Left kidney (tissue), 2 donors: ENCODE measurements around the gene C3orf62. TPM values are rescaled to one million over a fixed set of nuclear protein-coding genes. Genes with fewer than 3 reads are reported as not detected.

Experiments used
- DNase-seq: peaks from one replicate; pipeline ENCODE4 v3.0.0-alpha.2; 2013
- polyA plus RNA-seq: library from polyadenylated mRNA; unstranded; fragments of 120-200 nt; gene quantifications from one replicate; pipeline ENCODE4 v1.2.1, GENCODE V29; 2013; ENCODE audit not compliant: insufficient read length

The C3orf62 gene
- polyA plus RNA-seq, 1 donor = 13.1 TPM

- no peak for DNase-seq
Observed at GRCh38 chr3:49219132-49219531, 57.9 kb downstream of the C3orf62 start.

Other genes with a start within 250 kb of the C3orf62 start
- 217 TPM for gene IMPDH2, start 247.8 kb downstream of the C3orf62 start, polyA plus RNA-seq
- 97.6 TPM for gene QRICH1, start 183.2 kb downstream of the C3orf62 start, polyA plus RNA-seq
- 315 TPM for gene QARS1, start 172.5 kb downstream of the C3orf62 start, polyA plus RNA-seq
- gene USP19, start 156.4 kb downstream of the C3orf62 start, polyA plus RNA-seq = 56.3 TPM
- 435 TPM for gene LAMB2, start 144.2 kb downstream of the C3orf62 start, polyA plus RNA-seq
- gene CCDC71, start 110.9 kb downstream of the C3orf62 start, polyA plus RNA-seq = 21.0 TPM
- 41.1 TPM for gene KLHDC8B, start 105.6 kb downstream of the C3orf62 start, polyA plus RNA-seq
- gene USP4, start 62.8 kb upstream of the C3orf62 start, polyA plus RNA-seq = 81.0 TPM
- 84.1 TPM for gene GPX1, start 81.1 kb upstream of the C3orf62 start, polyA plus RNA-seq
- 511 TPM for gene RHOA, start 134.7 kb upstream of the C3orf62 start, polyA plus RNA-seq
- gene TCTA, start 135.2 kb upstream of the C3orf62 start, polyA plus RNA-seq = 31.7 TPM
- gene AMT, start 145.2 kb upstream of the C3orf62 start, polyA plus RNA-seq = 41.2 TPM
- gene NICN1, start 152.1 kb upstream of the C3orf62 start, polyA plus RNA-seq = 22.1 TPM
- gene DAG1, start 193.0 kb upstream of the C3orf62 start, polyA plus RNA-seq = 104 TPM